HG02642 (cell line): ENCODE data around the gene SYK.
A peak's percentile ranks its signal among the peaks of the same experiment; 100 is the strongest.

Experiments
- ATAC-seq: cut with Tn5 transposase; IDR thresholded peaks from one replicate; pipeline ENCODE4 v1.9.1; 2021; ENCODE audit warnings: mild to moderate bottlenecking; ENCODE audit not compliant: unreplicated experiment, poor library complexity

The SYK gene

GRCh38 chr9:90896231-90896630 is 94.6 kb downstream of the SYK start:
- ATAC-seq = no peak

- no peak for ATAC-seq
Measured at GRCh38 chr9:90898228-90898627, 96.6 kb downstream of the SYK start.

DNA sequence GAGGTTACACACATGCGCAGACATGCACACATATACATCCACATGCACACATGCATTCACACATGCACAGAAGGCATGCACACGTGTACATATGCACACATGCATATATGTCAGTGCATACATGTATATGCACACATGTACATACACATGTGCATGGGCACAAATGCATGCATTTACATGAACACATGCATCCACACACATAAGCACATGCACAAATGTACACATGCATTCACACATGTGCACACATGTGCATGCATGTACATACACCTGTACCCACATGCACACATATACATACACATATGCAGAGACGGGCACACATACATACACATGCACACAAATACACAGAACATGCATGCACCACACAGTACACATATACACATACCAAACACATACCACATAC is 97.7 kb downstream of the SYK start:
- no peak for ATAC-seq

DNA sequence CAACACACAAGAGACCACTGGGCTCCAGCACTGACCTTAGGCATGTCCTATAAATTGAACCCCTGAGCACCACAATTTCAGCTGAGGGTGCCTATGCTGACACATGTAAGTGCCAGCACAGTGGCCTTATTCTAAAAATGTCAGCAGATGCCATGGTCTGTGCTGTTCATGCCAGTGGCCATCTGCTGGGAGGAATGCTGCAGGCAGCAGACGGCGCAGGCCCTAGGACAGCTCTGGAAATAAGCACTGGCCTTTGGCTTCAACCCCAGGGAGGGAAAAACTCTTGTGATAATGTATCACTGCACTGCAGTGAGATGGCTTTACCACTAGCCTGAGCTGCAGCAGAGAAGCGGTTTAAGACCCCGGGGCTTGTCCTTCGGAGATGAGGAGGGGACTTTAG is 98.5 kb downstream of the SYK start:
- ATAC-seq = no peak

- ATAC-seq = no peak
Measured at GRCh38 chr9:90901933-90902332, 100.3 kb downstream of the SYK start.

- no peak for ATAC-seq
Measured at GRCh38 chr9:90903766-90904424, 102.3 kb downstream of the SYK start.

DNA sequence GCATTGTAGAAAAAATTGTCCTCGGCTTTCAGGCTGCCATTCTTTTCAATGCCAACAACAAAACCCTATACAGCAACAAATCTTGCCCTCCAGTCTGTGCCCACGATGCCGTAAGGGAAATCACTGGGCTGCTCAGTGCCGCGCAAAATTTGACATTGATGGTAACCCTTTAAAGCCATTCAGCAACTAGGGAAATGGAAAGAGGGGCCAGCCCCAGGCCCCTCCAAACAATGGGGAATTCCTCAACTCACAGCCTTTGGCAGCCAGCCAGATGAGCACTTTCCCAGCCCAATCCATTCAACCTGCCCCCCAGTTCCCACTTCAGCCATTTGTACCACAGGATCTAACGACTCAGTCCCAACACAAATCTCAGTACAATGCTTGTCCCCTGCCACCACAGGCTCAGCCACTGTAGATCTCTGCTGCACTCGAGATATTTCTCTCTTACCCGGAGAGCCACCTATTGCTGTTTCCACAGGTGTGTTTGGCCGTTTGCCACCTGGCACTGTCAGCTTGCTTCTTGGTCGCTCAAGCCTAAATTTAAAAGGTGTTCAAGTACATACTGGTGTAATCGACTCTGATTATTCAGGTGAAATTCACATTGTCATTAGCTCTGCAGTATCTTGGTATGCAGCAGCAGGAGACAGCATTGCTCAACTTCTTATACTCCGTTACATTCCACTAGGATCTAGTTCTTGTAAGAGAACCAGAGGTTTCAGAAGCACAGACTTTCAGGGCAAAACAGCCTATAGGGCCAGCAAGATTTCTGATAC is 103.3 kb downstream of the SYK start:
- ATAC-seq = no peak

DNA sequence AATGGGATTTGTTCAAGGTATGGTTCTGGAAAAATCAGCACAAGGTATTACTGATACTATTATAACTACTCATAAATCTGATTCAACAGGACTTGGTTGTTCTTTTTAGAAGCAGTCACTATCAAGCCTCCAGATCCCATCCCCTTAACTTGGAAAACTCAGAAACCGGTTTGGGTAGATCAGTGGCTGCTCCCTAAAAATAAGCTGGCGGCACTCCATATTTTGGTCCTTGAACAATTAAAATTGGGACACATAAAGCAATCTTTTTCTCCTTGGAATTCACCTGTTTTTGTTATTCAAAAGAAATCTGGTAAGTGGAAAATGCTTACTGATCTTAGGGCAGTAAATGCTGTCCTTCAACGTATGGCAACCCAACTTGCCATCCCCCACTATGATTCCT is 104.2 kb downstream of the SYK start:
- no peak for ATAC-seq

DNA sequence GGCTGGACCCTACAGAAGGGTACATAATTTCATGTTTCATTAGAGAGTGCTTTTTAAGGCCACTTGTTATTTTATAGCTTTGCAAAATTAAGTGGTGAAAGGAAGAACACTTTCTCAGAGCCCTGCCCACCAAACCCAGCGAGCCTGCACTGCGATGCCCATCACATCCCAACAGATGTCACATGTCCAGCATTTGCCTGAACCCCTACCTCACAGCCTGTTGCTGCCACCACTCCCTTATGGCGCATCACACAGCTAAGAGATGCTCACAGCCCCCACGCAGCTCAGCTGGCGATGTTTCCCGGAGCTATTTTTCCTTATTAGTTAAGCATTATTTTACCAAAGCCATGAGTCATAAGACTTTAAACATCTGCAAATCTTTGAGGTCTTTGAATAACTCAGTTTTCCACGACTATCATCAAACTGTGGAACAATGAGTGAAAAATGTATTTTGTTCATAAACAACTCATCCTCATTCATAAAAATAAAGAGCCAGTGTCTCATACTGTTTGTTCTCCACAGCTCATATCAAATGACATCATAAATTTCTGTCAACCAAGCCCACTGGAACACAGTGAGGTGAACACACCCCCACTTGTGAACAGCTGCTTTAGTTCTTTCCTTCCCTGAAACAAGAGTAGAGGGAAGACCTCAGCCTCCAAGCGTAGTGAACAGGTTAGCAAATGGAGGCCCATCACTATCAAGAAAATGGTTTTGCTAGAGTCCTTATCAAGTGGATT is 104.9 kb downstream of the SYK start:
- no peak for ATAC-seq

DNA sequence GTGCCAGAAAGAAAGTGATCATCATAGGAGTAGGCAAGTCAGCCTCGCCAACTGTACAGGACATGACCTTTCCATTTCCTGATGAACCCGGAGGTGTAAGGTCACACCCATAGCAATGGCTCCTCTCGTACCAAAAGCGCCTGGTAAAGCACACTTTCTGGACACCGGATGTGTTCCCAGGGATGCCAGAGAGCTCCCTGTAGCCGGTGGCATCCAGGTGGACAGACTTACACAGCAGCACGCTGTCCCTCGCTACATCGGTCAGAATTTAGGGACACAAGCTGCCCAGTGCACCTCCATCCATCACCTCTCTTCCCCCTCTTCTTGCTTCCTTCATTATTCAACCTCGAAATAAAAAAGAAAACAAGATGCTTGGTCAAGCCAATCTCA is 105.4 kb downstream of the SYK start:
- ATAC-seq = no peak

GRCh38 chr9:90907790-90908189 is 106.2 kb downstream of the SYK start:
- ATAC-seq = no peak

- peak; percentile 59 for ATAC-seq
Measured at GRCh38 chr9:90909225-90909624, 107.6 kb downstream of the SYK start.

DNA sequence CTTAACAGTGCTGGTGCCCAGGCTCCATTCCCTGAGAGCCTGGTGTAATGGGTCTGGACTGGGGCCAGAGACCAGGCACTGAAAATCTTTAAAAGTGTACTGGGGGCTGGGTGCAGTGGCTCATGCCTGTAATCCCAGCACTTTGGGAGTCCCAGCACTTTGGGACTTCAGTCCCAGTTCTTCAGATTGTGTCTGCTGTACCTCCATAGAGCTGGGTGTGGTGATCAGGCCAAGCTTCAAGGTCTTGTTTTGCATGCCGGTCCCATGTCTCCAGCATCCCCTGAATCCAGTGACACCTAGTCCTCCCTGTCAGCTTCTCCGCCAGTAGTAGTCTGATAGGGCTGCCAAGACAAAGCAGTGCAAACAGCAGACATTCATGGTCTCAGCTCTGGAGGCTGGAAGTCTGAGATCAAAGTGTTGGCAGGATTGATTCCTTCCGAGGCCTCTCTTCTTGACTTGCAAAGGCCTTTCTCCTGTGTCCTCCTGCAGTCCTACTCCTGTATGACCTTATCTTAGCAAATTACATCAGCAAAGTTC is 108.2 kb downstream of the SYK start:
- no peak for ATAC-seq

DNA sequence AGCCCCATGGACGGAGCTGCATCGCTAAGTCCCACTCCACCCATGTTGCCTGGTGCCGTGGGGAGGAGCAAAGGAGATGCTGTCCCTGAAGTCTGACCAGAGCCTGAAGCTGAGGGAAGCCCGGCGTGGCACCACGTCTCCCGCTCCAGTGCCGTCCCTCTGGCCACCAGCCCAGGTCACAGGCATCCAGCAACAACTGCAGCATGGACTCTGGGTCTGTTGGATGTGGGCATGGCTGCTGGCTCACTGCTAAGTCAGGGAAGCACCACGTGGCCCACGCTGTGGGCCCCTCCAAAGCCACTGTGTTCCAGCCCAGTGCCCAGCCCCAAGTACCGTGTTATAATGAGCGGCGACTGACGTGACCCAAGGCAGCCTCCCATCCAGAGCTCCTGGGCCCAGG is 112.6 kb downstream of the SYK start:
- ATAC-seq = no peak

- peak; percentile 82 for ATAC-seq
Measured at GRCh38 chr9:90914868-90915483, 113.4 kb downstream of the SYK start.

DNA sequence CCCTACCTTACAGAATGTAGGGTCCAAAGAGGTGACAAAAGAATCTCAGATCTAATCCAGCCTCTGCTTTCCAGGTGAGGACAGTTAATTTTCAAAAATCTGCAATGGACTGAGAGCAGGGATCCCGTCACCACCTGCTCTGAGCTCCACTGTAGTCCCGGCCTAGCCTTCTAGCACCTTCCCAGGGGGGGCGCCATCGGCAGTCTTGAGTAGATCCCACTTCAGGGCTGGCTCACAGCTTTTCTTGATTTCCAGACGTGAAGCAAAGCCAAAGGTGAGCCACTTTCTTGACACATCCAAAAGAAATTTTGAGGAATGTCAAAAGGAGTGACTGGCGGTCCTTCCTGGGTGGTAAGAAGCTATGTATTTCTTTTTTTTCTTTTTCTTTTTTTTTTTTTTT is 114.1 kb downstream of the SYK start:
- ATAC-seq = no peak

- no peak for ATAC-seq
Measured at GRCh38 chr9:90916147-90916734, 114.6 kb downstream of the SYK start.

GRCh38 chr9:90919883-90920282 is 118.3 kb downstream of the SYK start:
- ATAC-seq = no peak

- no peak for ATAC-seq
Measured at GRCh38 chr9:90921104-90921503, 119.5 kb downstream of the SYK start.

GRCh38 chr9:90921969-90922368 is 120.3 kb downstream of the SYK start:
- no peak for ATAC-seq
